ENCODE data around the gene PIM2.
"Not testable (repeated sequence)": the region's sequence is repeated elsewhere in the genome, so short reads cannot be mapped to it uniquely, and the experiment has no call there.

Gene PIM2

DNA sequence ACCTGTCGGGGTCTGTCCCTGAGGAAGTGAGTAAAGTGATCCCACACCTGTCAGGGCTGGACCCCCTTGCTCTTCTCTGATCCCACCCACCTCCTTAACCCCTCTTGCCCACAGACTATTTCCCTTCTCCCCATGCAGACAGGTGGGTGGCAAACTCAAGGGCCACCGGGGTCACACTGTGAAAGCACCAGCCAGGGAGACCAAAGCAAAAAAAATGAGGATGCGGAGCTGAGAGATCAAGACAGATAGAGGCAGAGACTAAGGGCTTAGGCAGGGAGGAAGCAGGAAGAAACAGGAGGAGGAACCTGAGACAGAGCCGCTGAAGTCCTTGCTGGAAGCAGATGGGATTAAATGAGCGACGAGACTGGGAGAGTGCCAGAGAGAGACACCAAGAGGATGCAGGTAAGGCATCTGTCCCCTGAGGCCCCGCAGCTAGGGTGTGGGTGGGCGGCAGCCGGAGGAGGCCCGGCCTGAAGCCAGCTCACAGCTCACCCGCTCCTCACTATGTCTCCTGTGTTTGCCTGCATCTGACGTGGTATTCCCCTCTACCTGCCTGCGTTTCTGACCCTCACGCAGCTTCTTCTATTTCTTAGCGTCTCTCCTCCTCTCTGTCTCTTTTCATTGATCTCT lies 28.4 kb downstream of the PIM2 start:
- H3K27ac ChIP-seq: no peak overlapping the region
- no peak for TF ChIP-seq ZFX (IDR thresholded peaks at IDR 0.05)
- TF ChIP-seq, protein P1, sequence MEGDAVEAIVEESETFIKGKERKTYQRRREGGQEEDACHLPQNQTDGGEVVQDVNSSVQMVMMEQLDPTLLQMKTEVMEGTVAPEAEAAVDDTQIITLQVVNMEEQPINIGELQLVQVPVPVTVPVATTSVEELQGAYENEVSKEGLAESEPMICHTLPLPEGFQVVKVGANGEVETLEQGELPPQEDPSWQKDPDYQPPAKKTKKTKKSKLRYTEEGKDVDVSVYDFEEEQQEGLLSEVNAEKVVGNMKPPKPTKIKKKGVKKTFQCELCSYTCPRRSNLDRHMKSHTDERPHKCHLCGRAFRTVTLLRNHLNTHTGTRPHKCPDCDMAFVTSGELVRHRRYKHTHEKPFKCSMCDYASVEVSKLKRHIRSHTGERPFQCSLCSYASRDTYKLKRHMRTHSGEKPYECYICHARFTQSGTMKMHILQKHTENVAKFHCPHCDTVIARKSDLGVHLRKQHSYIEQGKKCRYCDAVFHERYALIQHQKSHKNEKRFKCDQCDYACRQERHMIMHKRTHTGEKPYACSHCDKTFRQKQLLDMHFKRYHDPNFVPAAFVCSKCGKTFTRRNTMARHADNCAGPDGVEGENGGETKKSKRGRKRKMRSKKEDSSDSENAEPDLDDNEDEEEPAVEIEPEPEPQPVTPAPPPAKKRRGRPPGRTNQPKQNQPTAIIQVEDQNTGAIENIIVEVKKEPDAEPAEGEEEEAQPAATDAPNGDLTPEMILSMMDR (conservative IDR thresholded peaks at IDR 0.05): no peak

DNA sequence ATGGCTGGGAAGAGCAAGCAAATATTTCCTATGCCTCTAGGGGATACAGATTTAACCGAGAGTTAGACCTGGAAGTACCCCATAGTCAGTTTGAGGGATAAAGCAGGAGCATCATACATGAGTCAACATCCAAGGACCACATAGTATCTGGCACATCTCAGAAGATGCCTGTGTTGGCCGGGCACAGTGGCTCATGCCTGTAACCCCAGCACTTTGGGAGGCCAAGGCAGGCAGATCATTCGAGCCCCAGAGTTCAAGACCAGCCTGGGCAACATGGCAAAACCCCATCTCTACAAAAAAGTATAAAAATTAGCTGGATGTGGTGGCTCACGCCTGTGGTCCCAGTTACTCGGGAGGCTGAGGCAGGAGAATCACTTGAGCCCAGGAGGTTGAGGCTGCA lies 32.2 kb downstream of the PIM2 start:
- not testable (repeated sequence) for H3K27ac ChIP-seq

DNA sequence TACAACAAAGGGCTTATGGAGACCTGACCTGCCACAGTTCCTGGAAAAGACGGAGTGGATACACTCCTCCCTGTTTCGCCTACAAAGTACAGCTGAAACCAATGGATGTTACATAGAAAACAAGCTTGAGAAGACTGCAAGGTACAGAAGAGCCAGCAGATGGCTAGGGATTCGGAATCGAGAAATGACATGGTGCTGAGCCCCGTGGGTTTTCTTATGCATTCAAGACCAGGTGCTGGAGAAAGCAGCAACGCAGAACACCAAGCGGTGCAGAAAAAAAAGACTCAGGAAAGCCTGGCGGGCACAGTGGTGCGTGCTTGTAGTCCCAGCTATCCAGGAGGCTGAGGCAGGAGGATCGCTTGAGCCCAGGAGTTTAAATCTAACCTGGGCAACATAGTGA lies 35.1 kb downstream of the PIM2 start:
- H3K27ac ChIP-seq: no peak overlapping the region
- TF ChIP-seq ZFX (IDR thresholded peaks at IDR 0.05): no peak
- TF ChIP-seq, protein P1 (conservative IDR thresholded peaks at IDR 0.05): no peak

DNA sequence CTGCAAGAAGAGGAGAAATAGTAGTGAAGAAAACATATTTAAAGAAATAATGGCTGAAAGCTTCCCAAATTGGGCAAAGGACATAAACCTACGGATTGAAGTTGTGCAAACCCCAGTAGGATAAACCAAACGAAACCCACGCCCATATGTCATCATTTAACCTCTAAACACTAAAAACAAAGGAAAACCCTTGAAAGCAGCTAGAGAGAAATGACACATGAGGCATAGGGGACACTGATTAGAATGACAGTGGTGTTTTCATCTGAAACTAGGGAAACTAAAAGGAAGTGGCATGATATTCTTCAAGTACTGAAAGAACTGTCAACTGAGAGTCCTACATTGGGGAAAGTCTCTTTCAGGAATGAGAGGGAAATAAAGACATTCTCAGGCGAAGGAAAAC lies 41.9 kb downstream of the PIM2 start:
- H3K27ac ChIP-seq: not testable (repeated sequence)

DNA sequence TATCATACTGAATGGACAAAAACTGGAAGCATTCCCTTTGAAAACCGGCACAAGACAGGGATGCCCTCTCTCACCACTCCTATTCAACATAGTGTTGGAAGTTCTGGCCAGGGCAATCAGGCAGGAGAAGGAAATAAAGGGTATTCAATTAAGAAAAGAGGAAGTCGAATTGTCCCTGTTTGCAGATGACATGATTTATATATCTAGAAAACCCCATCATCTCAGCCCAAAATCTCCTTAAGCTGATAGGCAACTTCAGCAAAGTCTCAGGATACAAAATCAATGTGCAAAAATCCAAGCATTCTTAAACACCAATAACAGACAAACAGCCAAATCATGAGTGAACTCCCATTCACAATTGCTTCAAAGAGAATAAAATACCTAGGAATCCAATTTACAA lies 46.8 kb downstream of the PIM2 start:
- not testable (repeated sequence) for H3K27ac ChIP-seq

DNA sequence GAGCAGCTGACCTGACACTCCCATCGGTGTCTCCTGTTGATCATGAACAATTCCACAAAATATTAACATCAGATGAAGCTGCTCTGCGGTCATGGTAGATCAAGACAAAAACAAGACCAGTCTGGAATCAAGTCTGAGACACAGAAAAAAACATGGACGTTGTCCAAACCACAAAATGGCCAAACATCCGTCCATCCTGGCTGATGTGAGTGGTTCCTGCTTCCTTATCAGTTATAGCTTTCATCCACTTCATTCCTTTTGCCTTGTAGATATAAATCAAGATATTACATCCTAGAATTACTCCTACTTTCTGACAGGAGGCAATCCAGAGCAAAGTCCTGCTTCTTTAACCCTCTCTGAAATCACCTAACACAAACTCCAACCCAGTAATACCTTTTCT lies 54.6 kb downstream of the PIM2 start:
- no peak for TF ChIP-seq ZFX (IDR thresholded peaks at IDR 0.05)
- TF ChIP-seq, protein P1 (conservative IDR thresholded peaks at IDR 0.05): no peak
- no peak overlapping the region for H3K27ac ChIP-seq
